Measurements from ENCODE around the gene NTN5.
"Not testable (repeated sequence)": the region's sequence is repeated elsewhere in the genome, so short reads cannot be mapped to it uniquely, and the experiment has no call there.

Gene NTN5

DNA sequence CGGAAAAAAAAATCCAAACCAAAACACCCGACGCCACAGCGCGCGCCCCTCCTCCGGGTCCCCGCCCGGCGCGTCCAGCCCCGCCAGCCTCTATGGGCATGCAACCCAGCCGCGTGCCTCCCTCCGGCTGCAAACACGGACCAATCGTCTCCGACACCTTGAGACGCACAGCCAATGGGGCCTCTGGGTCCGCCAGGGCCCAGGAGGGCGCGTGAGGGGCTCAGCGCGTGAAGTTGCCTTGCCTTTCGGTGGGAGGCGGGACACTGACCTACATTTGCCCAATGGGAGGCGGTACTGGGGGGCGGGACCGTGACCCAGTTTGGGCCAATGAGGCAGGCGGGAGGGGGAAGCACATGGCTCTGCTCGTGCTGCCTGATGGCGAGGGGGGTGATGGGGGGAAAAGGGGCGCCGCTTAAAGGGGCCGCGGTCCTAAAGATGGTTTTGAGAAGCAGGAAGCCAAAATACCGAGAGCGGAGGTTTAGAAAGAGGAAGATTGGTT lies 35.3 kb downstream of the NTN5 start:
- peak overlapping the region; percentile 98 for H3K27ac Mint-ChIP-seq
- DNase-seq, result peak; percentile 99
- peaks cover 3% of the 10 kb centered on the region for H3K36me3 Mint-ChIP-seq (ENCODE audit: low read depth)
- H3K4me1 Mint-ChIP-seq (ENCODE audit: low read depth), result peaks cover 64% of the 10 kb centered on the region
- no peaks in the 10 kb centered on the region for H3K9me3 Mint-ChIP-seq
- peak overlapping the region; percentile 82 for H3K4me3 Mint-ChIP-seq
- H3K27me3 Mint-ChIP-seq, result no peaks in the 10 kb centered on the region

DNA sequence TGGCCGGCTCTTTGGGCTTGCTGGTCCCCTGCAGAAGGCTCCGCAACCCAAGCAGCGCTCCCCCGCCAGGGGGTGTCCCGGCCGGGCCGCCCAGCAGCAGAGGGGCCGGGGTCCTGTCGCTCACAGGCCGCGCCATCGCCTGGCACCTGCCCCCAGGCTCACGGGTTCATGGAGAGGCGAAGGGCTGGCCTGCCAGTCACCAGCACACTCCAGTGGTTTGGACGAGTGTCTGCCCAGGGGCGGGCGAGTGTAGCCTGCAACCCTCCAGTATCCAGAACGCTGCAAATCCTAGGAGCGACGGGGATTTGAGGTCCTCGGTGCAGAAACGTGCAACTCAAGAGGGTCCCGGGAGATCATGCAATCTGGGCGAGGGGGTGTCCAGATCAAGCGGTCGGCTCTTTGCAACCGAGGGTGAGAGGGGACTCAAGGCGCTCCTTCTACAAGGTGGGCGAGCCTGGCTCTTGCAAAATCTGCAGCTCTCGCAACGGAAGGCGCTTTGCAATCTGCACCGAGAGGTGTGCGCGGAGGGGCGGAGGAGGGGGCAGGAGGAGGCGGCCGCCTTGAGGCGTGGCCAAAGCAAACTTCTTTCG lies 35.9 kb downstream of the NTN5 start, which contains the start of gene DBP:
DBP (minus strand) TSS at position 521 of the 590 bp plus-strand sequence; CDS start at position 136, 385 bp downstream.
- no peaks in the 10 kb centered on the region for H3K27me3 Mint-ChIP-seq
- peak within 1 kb of the TSS; percentile 82 for H3K4me3 Mint-ChIP-seq
- peaks cover 6% of the 10 kb centered on the region for H3K36me3 Mint-ChIP-seq (ENCODE audit: low read depth)
- H3K4me1 Mint-ChIP-seq (ENCODE audit: low read depth), result peaks cover 67% of the 10 kb centered on the region
- no peaks in the 10 kb centered on the region for H3K9me3 Mint-ChIP-seq
- H3K27ac Mint-ChIP-seq, result peak within 1 kb of the TSS; percentile 98
- no peak for DNase-seq

DNA sequence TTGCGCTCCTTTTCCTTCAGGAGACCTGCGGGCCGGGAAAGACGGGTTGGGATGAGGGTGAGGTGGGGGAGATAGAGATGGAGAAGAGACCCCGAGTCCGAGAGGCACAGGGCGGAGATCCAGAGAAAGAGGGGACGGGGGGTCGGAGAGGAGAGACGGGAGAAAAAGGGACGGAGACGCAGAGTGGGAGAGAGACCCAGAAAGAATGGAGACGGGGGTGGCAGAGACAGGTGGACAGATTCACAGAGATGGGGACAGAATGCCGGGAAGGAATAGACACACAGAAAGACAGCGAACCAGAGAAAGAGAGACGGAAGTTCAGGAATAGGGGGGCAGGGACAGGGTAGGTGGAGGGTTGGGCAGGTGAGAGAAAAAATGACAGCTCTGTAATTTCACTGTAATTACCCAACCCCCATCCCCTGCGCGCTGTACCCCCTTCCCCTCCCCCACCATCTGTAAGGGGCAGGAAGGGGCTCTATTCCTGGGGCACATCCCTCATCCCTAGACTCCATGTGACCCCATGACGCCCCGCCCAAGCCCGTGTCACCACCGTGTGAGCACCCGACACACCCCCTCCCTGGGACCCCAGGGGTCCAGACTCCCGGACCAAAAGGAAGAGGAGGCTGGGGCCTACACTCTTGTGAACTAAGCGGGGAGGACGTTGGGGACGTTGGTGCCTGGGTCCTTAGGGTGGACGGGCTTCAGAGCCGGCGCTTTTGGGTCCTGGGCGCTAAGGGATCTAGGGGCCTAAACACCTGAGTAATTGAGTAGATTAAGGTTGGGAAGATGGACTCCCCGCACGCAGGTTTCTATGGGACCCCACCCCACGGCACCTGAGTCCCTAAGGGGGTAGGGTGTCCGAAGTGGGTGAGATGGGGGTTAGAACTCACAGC lies 36.6 kb downstream of the NTN5 start:
- Mint-ChIP-seq H3K4me3 (peak overlapping the region; percentile 82), H3K4me1 (ENCODE audit: low read depth) (peaks cover 71% of the 10 kb centered on the region)

DNA sequence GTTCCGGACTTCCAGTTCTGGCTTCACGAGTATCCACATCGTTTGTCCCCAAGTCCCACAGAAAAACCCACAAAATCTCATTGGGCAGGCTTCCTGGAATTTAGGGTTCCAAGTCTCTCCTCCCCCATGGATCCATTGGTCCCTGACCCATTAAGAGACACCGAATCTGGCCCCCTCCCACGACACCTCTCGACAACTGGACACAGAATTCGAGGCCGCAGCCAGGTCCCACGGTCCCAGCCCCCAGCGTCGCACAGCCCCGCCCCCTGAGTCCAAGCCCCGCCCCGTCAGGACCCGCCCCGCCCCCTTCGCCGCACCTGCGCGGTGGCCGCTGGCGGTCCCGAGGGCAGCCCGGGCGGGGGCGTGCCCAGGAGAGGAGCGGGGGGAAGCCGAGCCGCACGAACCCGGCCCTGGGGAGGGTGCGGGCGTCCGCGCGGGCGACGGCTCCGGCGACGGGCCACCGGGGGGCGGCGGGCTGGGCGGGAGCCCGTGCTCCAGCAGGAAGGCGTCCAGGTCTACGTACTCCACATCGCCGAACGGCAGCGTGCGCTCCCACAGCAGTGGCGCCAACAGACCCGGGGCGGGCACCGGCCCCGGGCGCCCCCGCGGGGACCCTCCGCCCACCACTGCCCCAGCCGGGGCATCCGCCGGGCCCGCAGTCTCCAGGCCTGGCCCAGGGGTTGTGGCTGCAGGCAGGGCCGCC lies 37.4 kb downstream of the NTN5 start:
- peak; percentile 88 for DNase-seq
- peak overlapping the region; percentile 82 for H3K4me3 Mint-ChIP-seq
- H3K4me1 Mint-ChIP-seq (ENCODE audit: low read depth), result peaks cover 75% of the 10 kb centered on the region
- no peaks in the 10 kb centered on the region for H3K9me3 Mint-ChIP-seq
- H3K27me3 Mint-ChIP-seq, result no peaks in the 10 kb centered on the region
- peaks cover 18% of the 10 kb centered on the region for H3K36me3 Mint-ChIP-seq (ENCODE audit: low read depth)
- H3K27ac Mint-ChIP-seq, result peak overlapping the region; percentile 98

More for the DNA sequence above, 36.6 kb downstream of the NTN5 start:
- DNase-seq, result peak; percentile 59
- Mint-ChIP-seq H3K9me3 (no peaks in the 10 kb centered on the region), H3K27me3 (no peaks in the 10 kb centered on the region), H3K36me3 (ENCODE audit: low read depth) (peaks cover 11% of the 10 kb centered on the region), H3K27ac (peak overlapping the region; percentile 98)

DNA sequence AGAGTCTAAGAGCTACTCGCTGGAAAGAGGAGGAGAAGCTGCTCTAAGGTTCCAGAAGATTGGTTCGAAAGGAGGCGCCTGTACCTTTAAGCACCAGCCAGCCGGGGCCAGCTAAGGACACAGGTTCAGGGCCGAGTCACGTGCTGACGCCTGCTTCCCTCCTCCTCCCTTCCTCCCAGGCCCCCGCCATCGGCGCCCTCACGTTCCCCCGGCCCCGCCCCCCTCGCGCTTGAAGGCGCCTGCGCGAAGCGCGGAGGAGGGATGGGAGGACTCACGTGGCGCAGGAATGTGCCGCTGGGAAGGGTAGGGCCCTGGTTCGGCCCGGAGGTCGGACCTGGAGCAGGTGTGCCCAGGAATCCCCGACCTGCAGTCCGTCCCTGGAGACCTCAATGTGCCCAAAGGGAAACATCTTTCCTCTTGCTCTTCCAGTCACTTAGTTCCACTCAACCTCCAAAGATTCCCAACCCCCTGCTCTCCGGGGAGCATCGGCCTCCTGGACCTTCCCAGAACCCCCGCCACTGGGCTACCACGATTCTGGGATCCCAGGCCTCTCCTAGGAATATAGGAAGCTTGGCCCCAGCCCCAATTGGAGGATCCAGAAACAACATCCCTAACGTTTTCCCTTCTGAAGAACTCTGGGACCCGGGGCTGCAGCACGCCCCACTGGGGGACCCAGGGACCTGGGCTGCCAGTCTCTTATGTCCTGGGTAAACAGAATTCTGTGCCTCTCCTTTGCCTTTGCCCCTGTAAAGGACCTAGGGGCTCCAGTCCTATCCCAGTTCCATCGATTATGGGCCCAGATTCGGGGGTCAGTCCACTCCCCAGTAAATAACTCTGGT lies 38.2 kb downstream of the NTN5 start:
- Mint-ChIP-seq H3K36me3 (ENCODE audit: low read depth) (peaks cover 25% of the 10 kb centered on the region), H3K27me3 (no peaks in the 10 kb centered on the region), H3K27ac (peak overlapping the region; percentile 94), H3K4me1 (ENCODE audit: low read depth) (peaks cover 75% of the 10 kb centered on the region), H3K4me3 (peak overlapping the region; percentile 77), H3K9me3 (no peaks in the 10 kb centered on the region)
- DNase-seq, result peak; percentile 96

DNA sequence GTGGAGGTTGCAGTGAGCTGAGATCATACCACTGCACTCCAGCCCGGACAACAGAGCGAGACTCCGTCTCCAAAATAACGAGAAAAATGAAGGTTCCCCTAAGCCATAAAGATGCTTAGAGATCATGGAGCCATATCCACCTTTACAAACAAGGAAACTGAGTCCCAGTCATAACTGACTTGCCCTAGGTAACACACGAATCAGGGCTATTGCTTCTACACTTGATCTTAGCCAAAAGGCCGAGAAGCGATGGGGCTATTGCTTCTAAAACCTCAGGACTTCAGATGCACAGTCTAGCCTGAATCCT lies 38.8 kb downstream of the NTN5 start:
- H3K27ac Mint-ChIP-seq, result peak overlapping the region; percentile 94
- peaks cover 70% of the 10 kb centered on the region for H3K4me1 Mint-ChIP-seq (ENCODE audit: low read depth)
- peak overlapping the region; percentile 77 for H3K4me3 Mint-ChIP-seq
- no peak for DNase-seq
- H3K36me3 Mint-ChIP-seq (ENCODE audit: low read depth), result peaks cover 31% of the 10 kb centered on the region
- H3K27me3 Mint-ChIP-seq, result no peaks in the 10 kb centered on the region
- no peaks in the 10 kb centered on the region for H3K9me3 Mint-ChIP-seq

DNA sequence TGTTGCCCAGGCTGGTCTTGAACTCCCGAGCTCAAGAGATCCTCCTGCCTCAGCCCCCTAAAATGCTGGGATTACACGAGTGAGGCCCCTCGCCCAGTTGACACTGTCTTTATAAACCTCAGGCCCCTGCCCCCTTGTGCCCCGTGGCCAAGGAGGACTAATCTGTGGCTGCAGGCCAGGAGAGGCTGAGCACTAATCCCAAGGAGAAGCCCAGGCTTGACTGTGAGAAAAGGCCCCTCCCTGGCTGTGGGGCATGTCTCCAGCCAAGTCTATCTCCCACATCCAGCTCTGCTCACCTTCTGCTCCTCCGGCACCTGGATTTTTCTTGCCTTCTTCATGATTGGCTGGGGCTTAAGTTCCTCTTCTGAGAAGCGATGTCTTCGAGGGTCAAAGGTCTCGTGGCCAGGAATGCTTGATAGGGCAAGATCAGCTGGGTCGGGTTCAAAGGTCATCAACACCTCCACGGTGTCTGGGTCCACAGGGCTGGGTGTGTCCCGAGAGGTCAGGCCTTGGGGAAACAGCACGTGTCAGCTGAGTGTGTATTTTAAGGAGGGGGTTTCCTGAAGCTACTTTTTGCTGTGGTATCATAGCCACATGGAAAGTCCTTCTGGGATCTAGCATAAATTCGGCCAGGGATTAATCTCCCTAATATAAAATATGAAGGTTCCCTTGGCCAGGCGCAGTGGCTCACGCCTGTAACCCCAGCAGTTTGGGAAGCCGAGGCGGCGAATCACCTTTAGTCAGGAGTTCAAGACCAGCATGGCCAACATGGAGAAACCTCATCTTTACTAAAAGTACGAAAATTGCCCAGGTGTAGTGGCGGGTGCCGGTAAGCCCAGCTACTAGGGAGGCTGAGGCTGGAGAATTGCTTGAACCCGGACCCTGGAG lies 39.4 kb downstream of the NTN5 start:
- Mint-ChIP-seq H3K27me3 (no peaks in the 10 kb centered on the region), H3K9me3 (no peaks in the 10 kb centered on the region), H3K4me3 (peak overlapping the region; percentile 77), H3K4me1 (ENCODE audit: low read depth) (peaks cover 64% of the 10 kb centered on the region), H3K27ac (peak overlapping the region; percentile 94), H3K36me3 (ENCODE audit: low read depth) (peaks cover 37% of the 10 kb centered on the region)
- no peak for DNase-seq

DNA sequence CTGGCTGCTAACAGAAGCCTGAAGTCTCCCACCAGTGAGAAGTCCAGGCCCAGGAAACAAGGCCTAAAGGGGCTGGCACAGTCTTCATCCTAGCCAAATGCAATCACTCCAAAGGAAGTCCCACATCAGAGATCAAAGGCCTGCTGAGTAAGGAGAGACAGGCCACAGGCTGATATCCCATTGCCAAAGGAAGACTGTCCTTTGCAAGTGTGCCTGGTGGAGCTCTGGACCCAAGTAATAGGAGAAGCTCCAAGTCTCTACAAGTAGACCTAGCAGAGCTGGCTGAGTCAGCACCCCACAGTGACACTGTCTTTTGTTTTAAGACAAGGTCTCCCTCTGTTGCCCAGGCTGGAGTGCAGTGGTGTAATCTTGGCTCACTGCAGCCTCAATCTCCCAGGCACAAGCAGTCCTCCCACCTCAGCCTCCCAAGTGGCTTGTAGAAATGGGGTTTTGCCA lies 40.1 kb downstream of the NTN5 start:
- Mint-ChIP-seq H3K27me3 (no peaks in the 10 kb centered on the region), H3K27ac (peak overlapping the region; percentile 94), H3K9me3 (no peaks in the 10 kb centered on the region), H3K4me3 (no peak overlapping the region), H3K4me1 (ENCODE audit: low read depth) (peaks cover 58% of the 10 kb centered on the region), H3K36me3 (ENCODE audit: low read depth) (peaks cover 39% of the 10 kb centered on the region)
- DNase-seq, result no peak

DNA sequence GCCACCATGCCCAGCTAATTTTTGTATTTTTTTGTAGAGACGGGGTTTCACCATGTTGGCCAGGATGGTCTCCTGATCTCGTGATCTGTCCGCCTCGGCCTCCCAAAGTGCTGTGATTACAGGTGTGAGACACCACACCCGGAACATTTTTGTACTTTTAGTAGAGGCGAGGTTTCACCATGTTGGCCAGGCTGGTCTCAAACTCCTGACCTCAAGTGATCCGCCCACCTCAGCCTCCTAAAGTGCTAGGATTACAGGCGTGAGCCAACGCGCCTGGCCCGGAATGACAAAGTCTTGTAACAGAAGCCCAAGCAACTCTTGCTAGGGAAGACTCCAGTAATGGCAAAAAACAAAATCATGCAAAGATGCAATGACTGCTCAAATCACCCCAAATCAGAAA lies 40.5 kb downstream of the NTN5 start:
- H3K36me3 Mint-ChIP-seq (ENCODE audit: low read depth), result peaks cover 43% of the 10 kb centered on the region
- DNase-seq, H3K4me3 Mint-ChIP-seq, H3K9me3 Mint-ChIP-seq, H3K27me3 Mint-ChIP-seq: not testable (repeated sequence)
- peaks cover 59% of the 10 kb centered on the region for H3K4me1 Mint-ChIP-seq (ENCODE audit: low read depth)
- peak overlapping the region; percentile 94 for H3K27ac Mint-ChIP-seq

DNA sequence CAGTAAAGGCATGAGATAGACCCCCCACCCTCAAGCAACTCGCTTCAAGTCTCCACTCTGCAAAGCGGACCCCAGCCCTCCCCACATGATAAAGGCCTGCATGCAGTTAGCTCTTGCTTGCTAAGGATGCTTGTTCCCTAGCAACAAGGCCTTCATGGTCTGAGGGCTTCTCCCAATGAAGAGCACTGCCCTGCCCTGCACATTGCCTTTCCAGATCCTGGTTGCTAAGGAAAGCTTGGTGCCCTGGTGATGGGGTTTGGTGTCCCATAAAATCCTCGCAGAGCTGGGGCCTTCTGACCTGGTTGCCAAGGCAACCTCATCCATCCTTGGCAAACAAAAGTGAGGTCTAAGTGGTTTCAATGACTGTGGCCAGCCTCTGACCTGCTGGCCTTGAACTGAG lies 41.6 kb downstream of the NTN5 start:
- Mint-ChIP-seq H3K4me1 (ENCODE audit: low read depth) (peaks cover 59% of the 10 kb centered on the region), H3K36me3 (ENCODE audit: low read depth) (peaks cover 50% of the 10 kb centered on the region), H3K27ac (peak overlapping the region; percentile 37), H3K27me3 (no peaks in the 10 kb centered on the region), H3K4me3 (no peak overlapping the region), H3K9me3 (no peaks in the 10 kb centered on the region)
- DNase-seq, result no peak

DNA sequence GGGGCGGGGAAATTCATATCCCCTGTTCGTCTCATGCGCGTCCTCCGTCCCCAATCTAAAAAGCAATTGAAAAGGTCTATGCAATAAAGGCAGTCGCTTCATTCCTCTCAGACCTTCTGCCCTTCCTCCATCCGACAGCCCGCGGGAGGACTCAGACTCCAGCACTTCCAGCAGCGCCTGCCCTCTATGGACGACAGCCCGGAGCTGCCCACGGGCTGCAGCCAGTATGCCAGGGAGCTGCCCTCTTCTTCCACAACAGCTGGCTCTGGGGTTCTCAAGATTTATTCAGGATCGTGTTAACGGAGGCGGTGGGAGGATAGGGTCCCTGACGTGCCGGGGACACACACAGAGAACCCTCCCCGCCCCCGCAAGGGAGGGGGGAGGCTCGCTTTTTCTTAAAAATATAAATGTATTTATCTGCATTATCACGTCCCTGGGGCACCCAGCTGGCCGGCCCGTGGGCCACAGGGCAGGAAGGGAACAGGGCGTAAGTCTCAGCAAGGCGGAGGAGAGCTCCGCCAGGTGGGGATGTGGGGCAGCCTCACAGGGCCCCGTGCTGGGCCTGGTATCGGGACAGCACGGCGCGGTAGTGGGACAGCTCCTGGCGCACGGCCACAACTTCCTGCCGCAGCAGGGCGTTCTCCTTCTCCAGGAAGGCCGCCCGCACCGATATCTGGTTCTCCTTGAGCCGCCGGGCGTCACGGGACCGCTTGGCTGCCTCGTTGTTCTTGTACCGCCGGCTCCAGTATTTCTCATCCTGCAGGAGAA lies 42.3 kb downstream of the NTN5 start:
- Mint-ChIP-seq H3K4me1 (ENCODE audit: low read depth) (peaks cover 58% of the 10 kb centered on the region), H3K4me3 (no peak overlapping the region), H3K36me3 (ENCODE audit: low read depth) (peaks cover 54% of the 10 kb centered on the region), H3K27ac (peak overlapping the region; percentile 37), H3K27me3 (no peaks in the 10 kb centered on the region), H3K9me3 (no peaks in the 10 kb centered on the region)
- DNase-seq, result no peak

DNA sequence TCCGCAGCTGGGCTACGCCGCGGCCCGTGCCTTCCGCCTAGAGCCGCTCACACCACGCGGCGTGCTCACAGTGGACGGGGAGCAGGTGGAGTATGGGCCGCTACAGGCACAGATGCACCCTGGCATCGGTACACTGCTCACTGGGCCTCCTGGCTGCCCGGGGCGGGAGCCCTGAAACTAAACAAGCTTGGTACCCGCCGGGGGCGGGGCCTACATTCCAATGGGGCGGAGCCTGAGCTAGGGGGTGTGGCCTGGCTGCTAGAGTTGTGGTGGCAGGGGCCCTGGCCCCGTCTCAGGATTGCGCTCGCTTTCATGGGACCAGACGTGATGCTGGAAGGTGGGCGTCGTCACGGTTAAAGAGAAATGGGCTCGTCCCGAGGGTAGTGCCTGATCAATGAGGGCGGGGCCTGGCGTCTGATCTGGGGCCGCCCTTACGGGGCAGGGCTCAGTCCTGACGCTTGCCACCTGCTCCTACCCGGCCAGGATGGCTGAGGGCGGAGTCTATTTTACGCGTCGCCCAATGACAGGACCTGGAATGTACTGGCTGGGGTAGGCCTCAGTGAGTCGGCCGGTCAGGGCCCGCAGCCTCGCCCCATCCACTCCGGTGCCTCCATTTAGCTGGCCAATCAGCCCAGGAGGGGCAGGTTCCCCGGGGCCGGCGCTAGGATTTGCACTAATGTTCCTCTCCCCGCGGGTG lies 43.1 kb downstream of the NTN5 start:
- Mint-ChIP-seq H3K27me3 (no peaks in the 10 kb centered on the region), H3K9me3 (no peaks in the 10 kb centered on the region), H3K4me1 (ENCODE audit: low read depth) (peaks cover 59% of the 10 kb centered on the region), H3K27ac (no peak overlapping the region), H3K36me3 (ENCODE audit: low read depth) (peaks cover 59% of the 10 kb centered on the region), H3K4me3 (no peak overlapping the region)
- no peak for DNase-seq
